GM13976 (cell line): Measurements from ENCODE around the gene LRRC53.

ENCODE experiments used
- DNase-seq: peaks from one replicate; pipeline ENCODE4 v3.0.0; 2012; ENCODE audit warnings: low spot score
- in situ Hi-C: fragments of 300-500 bp; cut with MboI; formaldehyde crosslinking; loops from one replicate; pipeline ENCODE4 v1.12.0; 2022; ENCODE audit warnings: low sequenced_read_pairs, mixed read lengths, inconsistent platforms; ENCODE audit not compliant: unreplicated experiment
- TF ChIP-seq, protein P1 (sequence below): IDR thresholded peaks from 2 replicates; pipeline ENCODE4 v1.5.1; 2012; ENCODE audit warnings: borderline replicate concordance, mild to moderate bottlenecking; ENCODE audit not compliant: insufficient read depth; ENCODE audit errors: extremely low read depth, missing control alignments, control extremely low read depth

Gene LRRC53

DNA sequence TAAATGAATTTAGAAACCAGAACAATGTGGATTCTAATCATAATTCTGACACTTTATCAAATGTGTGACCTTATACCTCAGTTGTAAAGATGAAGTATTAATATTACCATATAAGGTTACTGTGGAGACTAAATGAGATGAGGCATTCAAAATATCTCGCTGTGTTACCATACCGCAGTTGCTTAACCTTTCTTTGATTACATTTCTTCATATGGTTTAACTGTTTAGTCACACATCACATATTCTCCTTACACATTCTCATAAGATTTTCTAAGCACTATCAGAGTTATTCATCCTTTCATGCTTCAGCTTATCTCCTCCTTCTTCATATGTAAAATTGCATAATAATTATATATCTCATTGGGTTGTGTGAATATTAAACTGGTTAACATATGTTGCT lies 88.9 kb downstream of the LRRC53 start:
- DNase-seq, result no peak
- in situ Hi-C loops, result no loop called here
- TF ChIP-seq, protein P1, sequence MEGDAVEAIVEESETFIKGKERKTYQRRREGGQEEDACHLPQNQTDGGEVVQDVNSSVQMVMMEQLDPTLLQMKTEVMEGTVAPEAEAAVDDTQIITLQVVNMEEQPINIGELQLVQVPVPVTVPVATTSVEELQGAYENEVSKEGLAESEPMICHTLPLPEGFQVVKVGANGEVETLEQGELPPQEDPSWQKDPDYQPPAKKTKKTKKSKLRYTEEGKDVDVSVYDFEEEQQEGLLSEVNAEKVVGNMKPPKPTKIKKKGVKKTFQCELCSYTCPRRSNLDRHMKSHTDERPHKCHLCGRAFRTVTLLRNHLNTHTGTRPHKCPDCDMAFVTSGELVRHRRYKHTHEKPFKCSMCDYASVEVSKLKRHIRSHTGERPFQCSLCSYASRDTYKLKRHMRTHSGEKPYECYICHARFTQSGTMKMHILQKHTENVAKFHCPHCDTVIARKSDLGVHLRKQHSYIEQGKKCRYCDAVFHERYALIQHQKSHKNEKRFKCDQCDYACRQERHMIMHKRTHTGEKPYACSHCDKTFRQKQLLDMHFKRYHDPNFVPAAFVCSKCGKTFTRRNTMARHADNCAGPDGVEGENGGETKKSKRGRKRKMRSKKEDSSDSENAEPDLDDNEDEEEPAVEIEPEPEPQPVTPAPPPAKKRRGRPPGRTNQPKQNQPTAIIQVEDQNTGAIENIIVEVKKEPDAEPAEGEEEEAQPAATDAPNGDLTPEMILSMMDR, result no peak

GRCh38 chr1:74422421-74423292 lies 89.8 kb downstream of the LRRC53 start:
- in situ Hi-C loops, result no loop called here
- TF ChIP-seq, protein P1, result no peak
- DNase-seq, result no peak

- no peak for DNase-seq
- in situ Hi-C loops, result no loop called here
- TF ChIP-seq, protein P1, result no peak
These were observed 91.9 kb downstream of the LRRC53 start for GRCh38 chr1:74420467-74420866.
